Activated CD8-positive, alpha-beta T cell treated with anti-CD3 and anti-CD28 coated beads for 36 hours (primary cell): Measurements from ENCODE around the gene SCNN1B. TPM values are rescaled to one million over a fixed set of nuclear protein-coding genes. Genes with fewer than 3 reads are reported as not detected.

Experiments
- ATAC-seq: fragments of 200-7000 bp; cut with Tn5 transposase; one replicate; pipeline ENCODE4 v1.10.0; 2021; ENCODE audit warnings: mild to moderate bottlenecking, moderate library complexity
- CTCF ChIA-PET: fragments of 350-600 bp; sonication (Branson Sonifier 250); formaldehyde crosslinking; loops from one replicate; lab custom pipeline; 2021; ENCODE audit warnings: antibody characterized with exemption; lab: Charles Lee
- POLR2A ChIA-PET: fragments of 350-600 bp; sonication (Branson Sonifier 250); formaldehyde crosslinking; loops from one replicate; lab custom pipeline; 2021; ENCODE audit warnings: antibody characterized with exemption; lab: Charles Lee
- DNase-seq: peaks from one replicate; pipeline ENCODE4 v3.0.0-alpha.2; 2020
- H3K27ac Mint-ChIP-seq: one replicate; pipeline ENCODE4 v1.8.0; 2021; ENCODE audit warnings: mild to moderate bottlenecking, mixed read lengths
- H3K27me3 Mint-ChIP-seq: one replicate; pipeline ENCODE4 v1.8.0; 2021; ENCODE audit warnings: mixed read lengths
- H3K36me3 Mint-ChIP-seq: one replicate; pipeline ENCODE4 v1.8.0; 2021; ENCODE audit warnings: low read depth, mixed read lengths
- H3K4me1 Mint-ChIP-seq: one replicate; pipeline ENCODE4 v1.8.0; 2021; ENCODE audit warnings: low read depth, mixed read lengths
- H3K4me3 Mint-ChIP-seq: one replicate; pipeline ENCODE4 v1.8.0; 2021; ENCODE audit warnings: mild to moderate bottlenecking, moderate library complexity, mixed read lengths
- H3K9me3 Mint-ChIP-seq: one replicate; pipeline ENCODE4 v1.8.0; 2021; ENCODE audit warnings: mixed read lengths
- intact Hi-C: fragments of 100-400 bp; cut with micrococcal nuclease; formaldehyde crosslinking; loops from one replicate; pipeline ENCODE4 v1.10.0; 2022
- total RNA-seq, 2 experiments: library from RNA; stranded (reverse); gene quantifications; one replicate each; pipeline ENCODE4 v1.2.3, GENCODE V29; 2021
- TF ChIP-seq, protein P1 (sequence below): fragments of 200-600 bp; IDR thresholded peaks from one replicate; pipeline ENCODE4 v1.8.0; 2022; ENCODE audit warnings: antibody characterized with exemption, mild to moderate bottlenecking

Gene SCNN1B
- total RNA-seq, 2 experiments from 2014 or later = not detected

DNA sequence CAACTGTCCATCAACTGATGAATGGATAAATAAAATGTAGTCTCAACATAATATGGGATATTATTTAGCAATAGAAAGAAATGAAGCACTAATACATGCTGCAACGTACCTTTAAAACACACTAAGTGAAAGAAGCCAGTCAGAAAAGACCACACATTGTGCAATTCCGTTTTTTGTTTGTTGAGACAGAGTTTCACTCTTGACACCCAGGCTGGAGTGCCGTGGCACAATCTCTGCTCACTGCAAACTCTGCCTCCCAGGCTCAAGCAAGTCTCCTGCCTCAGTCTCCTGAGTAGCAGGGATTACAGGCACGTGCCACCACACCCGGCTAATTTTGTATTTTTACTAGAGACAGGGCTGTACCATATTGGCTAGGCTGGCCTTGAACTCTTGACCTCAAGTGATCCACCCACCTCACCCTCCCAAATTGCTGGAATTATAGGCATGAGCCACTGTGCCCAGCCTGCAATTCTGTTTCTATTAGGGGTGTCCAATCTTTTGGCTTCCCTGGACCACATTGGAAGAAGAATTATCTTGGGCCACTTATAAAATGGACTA lies 40.1 kb downstream of the SCNN1B start:
- no peak for DNase-seq
- H3K27me3 Mint-ChIP-seq = peaks cover 3% of the 10 kb centered on the region
- ATAC-seq = no peak
- no peaks in the 10 kb centered on the region for H3K36me3 Mint-ChIP-seq
- intact Hi-C loops = no loop called here
- H3K4me1 Mint-ChIP-seq = no peaks in the 10 kb centered on the region
- TF ChIP-seq, protein P1, sequence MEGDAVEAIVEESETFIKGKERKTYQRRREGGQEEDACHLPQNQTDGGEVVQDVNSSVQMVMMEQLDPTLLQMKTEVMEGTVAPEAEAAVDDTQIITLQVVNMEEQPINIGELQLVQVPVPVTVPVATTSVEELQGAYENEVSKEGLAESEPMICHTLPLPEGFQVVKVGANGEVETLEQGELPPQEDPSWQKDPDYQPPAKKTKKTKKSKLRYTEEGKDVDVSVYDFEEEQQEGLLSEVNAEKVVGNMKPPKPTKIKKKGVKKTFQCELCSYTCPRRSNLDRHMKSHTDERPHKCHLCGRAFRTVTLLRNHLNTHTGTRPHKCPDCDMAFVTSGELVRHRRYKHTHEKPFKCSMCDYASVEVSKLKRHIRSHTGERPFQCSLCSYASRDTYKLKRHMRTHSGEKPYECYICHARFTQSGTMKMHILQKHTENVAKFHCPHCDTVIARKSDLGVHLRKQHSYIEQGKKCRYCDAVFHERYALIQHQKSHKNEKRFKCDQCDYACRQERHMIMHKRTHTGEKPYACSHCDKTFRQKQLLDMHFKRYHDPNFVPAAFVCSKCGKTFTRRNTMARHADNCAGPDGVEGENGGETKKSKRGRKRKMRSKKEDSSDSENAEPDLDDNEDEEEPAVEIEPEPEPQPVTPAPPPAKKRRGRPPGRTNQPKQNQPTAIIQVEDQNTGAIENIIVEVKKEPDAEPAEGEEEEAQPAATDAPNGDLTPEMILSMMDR = no peak
- no peak overlapping the region for H3K4me3 Mint-ChIP-seq
- ChIA-PET CTCF (no interaction called here), POLR2A (no interaction called here)
- no peak overlapping the region for H3K27ac Mint-ChIP-seq
- no peaks in the 10 kb centered on the region for H3K9me3 Mint-ChIP-seq

DNA sequence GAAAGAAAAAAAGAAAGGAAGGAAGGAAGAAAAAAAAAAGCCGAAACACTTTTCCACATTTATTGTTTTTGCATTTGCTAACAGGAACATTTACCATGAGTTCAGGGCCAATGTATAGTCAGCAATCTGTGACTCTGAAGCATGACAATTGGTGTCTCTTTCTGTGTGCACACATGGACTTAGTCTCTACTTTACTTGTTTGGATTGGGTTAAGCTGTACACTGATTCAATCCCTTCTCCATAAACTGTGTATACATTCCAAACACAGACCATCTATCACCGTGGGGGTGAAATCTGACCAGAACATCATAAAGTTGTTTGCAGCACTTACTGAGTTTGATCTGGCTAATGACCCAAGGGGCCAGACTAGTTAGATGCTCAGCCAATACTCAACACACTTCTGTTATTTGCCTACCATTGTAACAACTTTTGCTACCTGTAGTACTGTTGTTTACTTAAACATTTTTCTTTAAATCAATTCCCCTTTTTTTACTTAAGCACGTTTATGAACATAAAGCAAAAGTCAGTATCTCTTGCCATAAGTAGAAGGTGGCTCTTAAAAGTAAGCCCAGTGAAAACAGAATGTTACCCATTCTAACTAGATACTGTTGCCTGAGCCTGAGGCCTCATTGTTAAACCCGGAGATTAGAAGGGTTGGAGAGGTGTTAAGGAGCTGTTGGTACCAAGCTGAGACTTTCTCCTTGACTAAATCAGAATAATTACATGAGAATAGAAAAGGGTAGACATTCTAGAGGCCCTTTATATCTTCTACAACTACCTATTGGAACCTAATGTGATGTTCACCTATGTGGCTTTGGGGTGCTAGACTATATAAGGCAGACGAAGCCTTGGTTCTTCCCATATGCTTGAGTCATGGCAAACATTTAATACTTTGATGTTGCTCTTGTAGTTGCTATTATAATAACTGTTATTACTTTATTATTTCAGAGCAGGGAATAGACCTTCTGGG lies 41.8 kb downstream of the SCNN1B start:
- H3K27ac Mint-ChIP-seq = no peak overlapping the region
- POLR2A ChIA-PET = no interaction called here
- intact Hi-C loops = no loop called here
- no peak overlapping the region for H3K4me3 Mint-ChIP-seq
- no peaks in the 10 kb centered on the region for H3K4me1 Mint-ChIP-seq
- no peaks in the 10 kb centered on the region for H3K9me3 Mint-ChIP-seq
- TF ChIP-seq, protein P1 = no peak
- ATAC-seq (no peak), DNase-seq (no peak)
- H3K27me3 Mint-ChIP-seq = peaks cover 5% of the 10 kb centered on the region
- H3K36me3 Mint-ChIP-seq = no peaks in the 10 kb centered on the region
- CTCF ChIA-PET = no interaction called here

GRCh38 chr16:23345237-23345636 lies 43.1 kb downstream of the SCNN1B start:
- TF ChIP-seq, protein P1 = no peak
- ChIA-PET CTCF (interaction anchor here (1.3 kb wide), 1 partner anchor 89 kb away, joined by 3 read pairs; no protein-coding TSS in a partner anchor), POLR2A (no interaction called here)
- no peak for DNase-seq
- Mint-ChIP-seq H3K4me1 (no peaks in the 10 kb centered on the region), H3K36me3 (no peaks in the 10 kb centered on the region), H3K27me3 (peaks cover 3% of the 10 kb centered on the region), H3K4me3 (no peak overlapping the region), H3K27ac (no peak overlapping the region), H3K9me3 (no peaks in the 10 kb centered on the region)
- intact Hi-C loops = no loop called here
- ATAC-seq = no peak

DNA sequence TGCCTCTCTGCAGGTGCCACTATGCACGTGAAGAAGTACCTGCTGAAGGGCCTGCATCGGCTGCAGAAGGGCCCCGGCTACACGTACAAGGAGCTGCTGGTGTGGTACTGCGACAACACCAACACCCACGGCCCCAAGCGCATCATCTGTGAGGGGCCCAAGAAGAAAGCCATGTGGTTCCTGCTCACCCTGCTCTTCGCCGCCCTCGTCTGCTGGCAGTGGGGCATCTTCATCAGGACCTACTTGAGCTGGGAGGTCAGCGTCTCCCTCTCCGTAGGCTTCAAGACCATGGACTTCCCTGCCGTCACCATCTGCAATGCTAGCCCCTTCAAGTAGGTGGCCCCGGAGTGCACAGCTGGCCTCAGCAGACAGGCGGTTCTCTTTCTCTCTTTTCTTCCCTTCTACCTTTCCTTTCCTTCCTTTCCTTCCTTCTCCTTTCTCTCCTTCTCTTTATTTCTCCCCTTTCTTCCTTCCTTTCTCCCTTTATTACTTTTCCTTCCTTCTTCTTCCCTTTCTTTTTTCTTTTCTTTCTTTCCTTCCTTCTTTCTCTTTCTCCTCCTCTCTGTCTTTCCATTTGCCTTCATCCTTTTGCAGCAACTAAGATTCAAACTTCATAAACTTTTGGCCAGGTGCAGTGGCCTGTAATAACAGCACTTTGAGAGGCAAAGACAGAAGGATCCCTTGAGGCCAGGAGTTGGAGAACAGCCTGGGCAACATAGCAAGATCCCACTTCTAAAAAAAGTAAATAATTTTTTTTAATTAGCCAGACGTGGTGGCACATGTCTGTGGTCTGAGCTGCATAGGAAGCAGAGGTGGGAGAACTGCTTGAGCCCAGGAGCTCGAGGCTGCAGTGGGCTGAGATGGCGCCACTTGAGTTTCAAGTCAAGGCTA lies 46.7 kb downstream of the SCNN1B start:
- Mint-ChIP-seq H3K4me3 (no peak overlapping the region), H3K4me1 (no peaks in the 10 kb centered on the region), H3K27me3 (peaks cover 3% of the 10 kb centered on the region), H3K36me3 (no peaks in the 10 kb centered on the region), H3K9me3 (peaks cover 1% of the 10 kb centered on the region), H3K27ac (no peak overlapping the region)
- intact Hi-C loops = no loop called here
- TF ChIP-seq, protein P1 = peak; percentile 19
- DNase-seq (peak; percentile 3), ATAC-seq (no peak)
- ChIA-PET POLR2A (no interaction called here), CTCF (no interaction called here)
